HG03097 (cell line): ENCODE data around the gene C10orf90.

Experiments
- ATAC-seq: cut with Tn5 transposase; IDR thresholded peaks from one replicate; pipeline ENCODE4 v1.9.1; 2021; ENCODE audit not compliant: unreplicated experiment, low FRiP score

The C10orf90 gene

DNA sequence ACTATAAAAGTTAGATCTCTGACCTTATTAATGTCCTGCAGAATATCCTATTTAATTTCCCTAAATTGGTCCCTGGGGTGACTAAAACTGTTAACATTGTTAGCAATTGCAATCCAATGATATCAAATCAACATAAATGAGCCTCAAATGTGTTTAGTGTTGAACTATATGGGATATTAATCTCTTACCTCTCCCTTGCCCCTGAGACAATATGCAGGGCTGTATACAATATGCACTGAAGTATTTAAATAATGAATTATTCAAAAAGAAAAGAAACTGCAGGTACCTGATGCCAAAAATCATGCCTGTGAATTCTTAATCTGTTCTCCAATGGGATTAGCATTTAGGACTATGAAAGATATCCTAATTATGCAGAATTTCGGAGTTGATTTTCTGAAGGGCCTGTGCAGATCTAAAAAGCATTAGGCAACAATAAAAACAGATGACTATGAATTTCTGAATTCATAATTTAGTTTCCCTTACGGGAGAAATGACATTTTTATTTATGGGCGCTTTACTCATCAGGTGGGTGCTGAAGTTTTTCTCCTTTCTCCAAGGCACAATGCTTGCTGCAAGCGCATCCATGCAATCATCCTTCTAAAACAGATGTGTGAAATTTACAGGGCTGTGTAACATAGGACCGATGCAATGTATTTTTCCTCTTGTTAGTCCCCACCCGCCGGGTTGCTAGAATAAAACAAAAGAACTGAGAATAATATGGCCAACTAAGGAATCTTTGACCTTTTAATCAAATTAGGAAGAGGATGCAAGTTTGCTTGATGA lies 5.4 kb upstream of the C10orf90 start:
- ATAC-seq, result no peak

DNA sequence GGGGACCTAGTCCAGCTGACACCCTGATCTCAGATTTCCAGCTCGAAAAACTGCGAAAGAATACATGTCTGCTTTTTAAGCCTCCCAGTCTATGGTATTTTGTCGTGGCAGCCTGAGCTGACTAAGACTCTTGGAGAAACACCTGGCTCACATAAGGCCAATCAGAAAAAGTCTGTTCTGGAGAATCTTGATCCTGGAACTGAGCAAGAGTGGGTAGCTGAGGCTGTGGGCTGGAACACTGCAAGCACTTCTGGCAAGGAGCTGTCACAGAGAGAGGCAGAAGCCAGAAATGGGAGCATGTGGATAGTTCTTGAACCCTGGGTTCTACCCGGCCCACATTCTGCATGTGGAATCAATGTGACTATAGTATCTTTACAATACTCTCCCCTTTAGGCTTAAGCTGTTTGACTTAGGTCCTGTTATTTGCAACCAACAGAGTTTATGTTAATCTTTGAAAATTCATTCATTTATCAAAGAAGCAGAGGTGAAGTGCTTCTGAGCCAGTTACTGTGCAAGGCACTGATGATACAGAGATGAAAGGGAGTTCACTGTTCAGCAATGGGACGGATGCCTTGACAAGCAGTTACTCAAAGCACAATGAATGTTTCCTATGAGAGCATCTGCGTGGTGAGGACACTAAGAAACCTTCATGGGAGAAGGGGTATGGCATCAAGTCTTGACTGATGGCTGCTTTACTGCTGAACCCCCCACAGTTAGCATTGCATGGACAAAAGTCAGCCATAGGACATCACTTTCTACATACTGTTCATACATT lies 4.4 kb upstream of the C10orf90 start:
- ATAC-seq, result no peak

DNA sequence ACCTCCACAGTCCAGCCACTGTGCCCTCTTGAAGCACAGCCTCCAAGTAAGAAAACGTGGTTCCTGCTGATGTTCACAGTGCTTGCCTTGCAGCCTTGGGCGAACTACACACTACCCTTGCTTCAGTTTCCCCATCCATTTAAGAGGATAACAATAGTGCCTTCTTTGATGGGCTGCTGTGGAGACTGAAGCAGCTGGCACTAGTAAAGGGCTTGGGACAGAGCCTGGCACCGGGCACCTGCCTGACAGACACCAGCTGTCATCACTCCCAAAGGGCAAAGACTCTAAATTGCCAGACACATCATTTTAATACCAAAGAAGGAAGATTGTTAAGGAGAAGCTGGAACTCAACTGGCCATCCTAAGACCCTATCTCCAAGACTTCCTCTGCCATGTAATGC lies 3.1 kb upstream of the C10orf90 start:
- ATAC-seq, result no peak

- no peak for ATAC-seq
These were observed 996 bp upstream of the C10orf90 start for GRCh38 chr10:126671402-126671975.

- ATAC-seq, result no peak
These were observed 385 bp upstream of the C10orf90 start for GRCh38 chr10:126670895-126671261.

DNA sequence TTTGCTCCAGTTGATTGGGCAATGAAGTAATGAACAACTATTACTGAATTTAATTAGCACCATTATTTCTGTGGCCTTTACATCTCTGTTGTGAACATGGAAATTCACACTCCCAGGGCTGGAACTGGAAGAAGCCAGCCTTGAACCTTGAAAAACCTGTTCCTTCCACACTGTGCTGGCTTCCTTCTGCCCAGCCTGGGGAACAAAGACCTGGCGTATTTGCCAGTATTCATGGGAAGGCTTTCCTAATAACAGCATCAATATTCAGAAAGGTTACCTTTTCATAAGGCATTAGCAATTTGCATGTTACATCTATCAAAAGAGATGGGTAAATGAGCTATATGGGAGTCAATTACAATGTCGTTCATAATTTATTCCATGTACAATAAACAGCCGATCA lies 1.3 kb downstream of the C10orf90 start:
- ATAC-seq, result no peak

- no peak for ATAC-seq
These were observed 2.0 kb downstream of the C10orf90 start for GRCh38 chr10:126668505-126668904.

DNA sequence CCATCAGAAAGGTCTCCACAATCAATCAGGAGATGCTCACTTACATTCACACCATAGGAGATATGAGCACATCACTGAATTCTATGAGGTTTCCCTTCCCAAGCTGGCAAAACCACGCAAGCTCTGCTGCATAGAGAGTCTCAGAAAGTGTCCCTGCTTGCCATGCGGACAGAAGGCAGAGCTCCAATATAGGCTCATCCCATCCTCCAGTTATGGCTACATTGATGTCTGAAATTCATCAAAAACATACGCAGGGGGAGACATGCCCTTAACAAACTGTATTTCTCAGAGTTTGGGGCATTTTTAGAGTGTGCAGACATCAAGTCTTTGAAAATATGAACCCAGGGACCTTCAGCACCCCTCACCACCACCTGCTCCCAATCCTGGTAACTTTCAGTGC lies 2.9 kb downstream of the C10orf90 start:
- ATAC-seq, result no peak

DNA sequence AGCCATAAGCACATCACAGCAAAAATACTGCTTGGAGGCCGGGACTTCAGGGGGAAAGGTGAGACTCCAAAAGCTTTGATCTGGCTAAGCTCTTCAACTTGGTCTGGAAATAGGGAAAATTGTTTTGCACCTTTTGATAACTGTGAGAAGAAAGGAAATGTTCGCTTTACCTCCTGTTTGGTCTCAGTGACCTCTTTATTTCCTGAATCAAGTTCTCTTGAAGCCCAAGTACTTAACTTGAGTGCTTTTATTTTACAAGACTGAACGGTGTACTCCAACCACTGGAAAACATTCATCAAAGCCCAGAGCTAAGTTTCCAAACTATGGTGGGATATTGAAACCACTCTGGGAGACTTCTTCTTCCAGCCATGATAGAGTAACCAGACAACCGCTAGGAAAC lies 5.3 kb downstream of the C10orf90 start:
- ATAC-seq, result no peak

DNA sequence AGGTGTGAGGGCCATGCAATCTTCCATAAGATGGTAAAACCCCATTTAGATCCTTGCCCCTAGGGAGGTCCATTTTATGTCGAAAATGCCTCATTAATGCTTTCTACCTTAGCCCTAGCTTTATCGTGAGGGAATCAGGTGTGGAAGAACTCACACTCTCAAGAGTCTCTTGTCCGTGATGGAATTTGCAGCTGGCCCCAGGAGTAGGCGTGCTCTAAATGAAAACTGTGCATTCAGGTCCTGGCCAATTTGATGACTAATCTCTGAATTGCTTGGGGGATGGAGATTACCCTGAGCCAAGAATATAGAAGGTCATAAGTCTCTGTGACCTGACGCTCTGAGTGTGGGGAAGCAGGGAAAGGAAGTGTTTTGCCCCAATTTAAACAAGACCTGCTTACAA lies 6.6 kb downstream of the C10orf90 start:
- ATAC-seq, result no peak

DNA sequence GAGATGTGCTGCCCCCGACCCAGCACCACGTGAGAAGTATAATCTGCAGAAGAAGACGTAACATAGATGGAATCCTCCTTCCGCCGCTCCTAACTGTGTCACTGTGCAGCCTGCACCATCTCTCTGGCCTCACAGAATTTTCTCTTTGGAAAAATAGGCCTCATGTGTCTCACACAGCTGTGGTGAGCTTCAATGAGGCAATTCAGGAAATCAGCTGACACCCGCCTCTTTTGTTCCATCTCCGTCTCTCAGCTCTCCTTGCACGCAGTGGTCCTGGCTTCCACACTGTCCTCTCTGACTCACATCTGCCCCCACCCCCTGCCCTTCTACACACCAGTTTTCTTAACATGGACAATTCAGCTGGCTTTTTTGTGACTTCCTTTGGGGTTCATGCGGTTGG lies 7.2 kb downstream of the C10orf90 start:
- ATAC-seq, result no peak

GRCh38 chr10:126661841-126662515 lies 8.5 kb downstream of the C10orf90 start:
- ATAC-seq, result no peak

DNA sequence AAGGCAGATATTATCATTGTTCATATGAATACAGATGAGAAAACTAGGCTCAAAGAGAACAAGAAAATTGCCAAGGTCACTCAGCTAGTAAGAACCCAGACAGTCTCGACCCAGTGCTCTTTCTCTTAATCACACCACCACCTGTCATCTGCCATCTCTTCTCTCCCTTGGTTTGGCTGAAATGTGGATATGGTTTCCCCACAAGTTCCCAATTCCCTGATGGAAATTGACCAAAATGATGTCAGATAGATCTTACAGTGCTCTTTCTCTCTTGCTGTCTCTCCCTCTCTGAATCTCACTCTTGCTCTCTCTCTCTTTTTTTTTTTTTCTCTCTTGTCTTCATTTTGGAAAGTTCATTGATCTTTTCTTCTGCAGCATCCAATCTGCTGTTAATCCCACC lies 9.1 kb downstream of the C10orf90 start:
- ATAC-seq, result no peak

DNA sequence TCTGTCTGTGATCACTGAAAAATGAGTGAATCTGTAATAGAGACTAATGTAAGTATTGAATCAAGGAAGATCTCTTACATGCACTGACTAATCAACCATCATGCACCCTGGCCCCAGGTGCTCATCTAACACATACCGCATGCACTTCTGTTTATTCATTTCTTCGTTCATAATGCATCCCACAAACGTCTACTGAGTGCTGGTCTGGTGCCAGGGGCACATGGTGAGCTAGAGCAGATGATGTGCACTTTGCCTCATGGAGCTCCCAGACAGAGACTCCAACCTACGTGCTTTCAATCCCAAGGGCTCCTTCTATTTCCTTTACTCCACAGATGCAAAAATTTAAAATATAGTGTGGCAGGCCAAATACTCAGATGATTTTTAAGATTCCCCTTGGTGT lies 10.7 kb downstream of the C10orf90 start:
- ATAC-seq, result no peak

DNA sequence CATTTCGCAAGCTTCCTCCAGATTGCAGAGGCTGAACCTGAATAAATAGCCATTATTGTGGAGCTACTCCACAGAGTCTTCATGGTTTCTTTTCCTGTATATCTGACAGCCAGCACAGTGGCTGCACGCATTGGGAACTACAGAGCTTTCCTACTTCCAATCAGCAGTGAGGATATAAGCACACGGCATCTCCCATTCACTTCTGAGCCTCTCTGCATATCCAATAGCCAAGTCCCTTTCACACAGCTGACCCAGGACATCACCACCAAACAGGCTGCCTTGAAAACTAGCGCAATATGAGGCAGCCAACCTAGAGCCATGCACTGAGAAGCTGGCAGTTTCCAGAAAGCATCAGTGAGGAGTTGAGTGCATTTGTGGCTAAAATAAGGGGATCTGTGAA lies 11.6 kb downstream of the C10orf90 start:
- no peak for ATAC-seq

DNA sequence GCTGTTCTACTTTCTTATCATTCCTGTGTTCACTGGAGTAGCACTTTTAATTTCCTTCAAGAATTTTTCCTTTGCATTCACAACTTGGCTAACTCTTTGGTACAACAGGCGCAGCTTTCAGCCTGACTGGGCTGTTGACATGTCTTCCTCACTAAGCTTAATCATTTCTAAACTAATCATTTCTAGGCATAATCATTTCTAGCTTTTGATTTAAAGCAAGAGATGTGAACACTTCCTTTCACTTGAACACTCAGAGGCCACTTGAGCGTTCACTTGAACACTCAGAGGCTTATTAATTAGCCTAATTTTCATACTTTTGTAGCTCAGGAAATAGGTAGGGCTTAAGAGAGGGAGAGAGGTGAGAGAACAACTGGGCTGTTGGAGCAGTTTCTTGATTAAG lies 15.9 kb downstream of the C10orf90 start:
- no peak for ATAC-seq

- no peak for ATAC-seq
These were observed 19.0 kb downstream of the C10orf90 start for GRCh38 chr10:126651467-126651866.

- ATAC-seq, result no peak
These were observed 20.3 kb downstream of the C10orf90 start for GRCh38 chr10:126650161-126650560.

GRCh38 chr10:126647116-126647515 lies 23.4 kb downstream of the C10orf90 start:
- ATAC-seq, result no peak

- no peak for ATAC-seq
These were observed 24.4 kb downstream of the C10orf90 start for GRCh38 chr10:126646110-126646509.

DNA sequence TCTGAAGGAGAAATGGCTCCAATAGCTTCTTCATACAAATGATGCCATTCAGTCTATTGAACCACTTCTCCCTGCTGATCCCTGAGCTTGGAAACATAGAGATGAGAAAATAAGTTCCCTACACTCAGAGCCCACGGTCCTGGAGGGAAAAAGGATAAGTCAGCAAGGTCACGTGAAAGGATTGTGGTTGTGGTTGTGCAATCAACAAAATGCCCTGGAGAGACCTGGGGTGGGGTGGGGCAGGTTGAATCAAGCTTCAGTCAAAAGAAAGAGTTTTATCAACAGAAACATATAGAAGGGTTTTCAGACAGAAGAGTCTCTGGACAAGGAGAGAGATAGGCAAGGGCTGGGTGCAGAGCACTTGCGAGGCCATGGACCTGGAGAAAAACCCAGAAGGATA lies 30.1 kb downstream of the C10orf90 start:
- no peak for ATAC-seq
